GM06990 (cell line): ENCODE data around the gene RNF103.

Experiments used
- DNase-seq: peaks from one replicate; pipeline ENCODE4 v3.0.0-alpha.2; 2011; ENCODE audit not compliant: insufficient read length; ENCODE audit errors: extremely low read depth
- H3K27me3 ChIP-seq: replicated peaks from 2 replicates; pipeline ENCODE4 v1.6.0; 2011; ENCODE audit warnings: low read length; ENCODE audit not compliant: control insufficient read depth, insufficient read depth
- H3K36me3 ChIP-seq: 2 replicates; pipeline ENCODE4 v1.5.1; 2011; ENCODE audit warnings: low read length; ENCODE audit not compliant: control insufficient read depth, insufficient read depth
- H3K4me3 ChIP-seq: replicated peaks from 2 replicates; pipeline ENCODE4 v1.5.1; 2011; ENCODE audit warnings: low read depth, mild to moderate bottlenecking, control low read depth, low read length
- TF ChIP-seq, protein P1 (sequence below): IDR thresholded peaks from 2 replicates; pipeline ENCODE4 v1.5.1; 2011; ENCODE audit warnings: low read length, control low read depth, mild to moderate bottlenecking, inconsistent platforms; ENCODE audit not compliant: insufficient read depth, poor library complexity, severe bottlenecking

RNF103 gene

DNA sequence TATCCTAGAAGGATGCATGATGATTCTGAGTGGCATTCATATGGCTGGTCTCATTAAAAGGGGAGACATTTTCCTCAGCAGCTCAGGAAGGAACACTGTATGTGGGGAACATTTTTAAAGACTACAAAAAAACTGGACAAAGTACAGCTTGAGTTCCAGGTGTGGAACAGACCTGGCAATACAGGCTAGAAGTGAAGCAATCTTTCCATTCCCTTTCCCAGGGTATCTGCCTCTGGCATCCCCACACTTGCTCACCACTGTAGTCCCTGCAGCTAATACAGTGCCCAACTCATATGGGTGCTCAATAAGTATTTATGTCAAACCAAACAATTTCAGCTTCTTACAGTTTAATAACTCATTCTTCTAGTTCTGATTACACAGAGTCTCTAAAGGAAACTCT is 8.1 kb downstream of the RNF103 start:
- Histone ChIP-seq H3K27me3 (no peaks in the 10 kb centered on the region), H3K4me3 (no peak overlapping the region), H3K36me3 (peaks cover 1% of the 10 kb centered on the region)
- TF ChIP-seq, protein P1, sequence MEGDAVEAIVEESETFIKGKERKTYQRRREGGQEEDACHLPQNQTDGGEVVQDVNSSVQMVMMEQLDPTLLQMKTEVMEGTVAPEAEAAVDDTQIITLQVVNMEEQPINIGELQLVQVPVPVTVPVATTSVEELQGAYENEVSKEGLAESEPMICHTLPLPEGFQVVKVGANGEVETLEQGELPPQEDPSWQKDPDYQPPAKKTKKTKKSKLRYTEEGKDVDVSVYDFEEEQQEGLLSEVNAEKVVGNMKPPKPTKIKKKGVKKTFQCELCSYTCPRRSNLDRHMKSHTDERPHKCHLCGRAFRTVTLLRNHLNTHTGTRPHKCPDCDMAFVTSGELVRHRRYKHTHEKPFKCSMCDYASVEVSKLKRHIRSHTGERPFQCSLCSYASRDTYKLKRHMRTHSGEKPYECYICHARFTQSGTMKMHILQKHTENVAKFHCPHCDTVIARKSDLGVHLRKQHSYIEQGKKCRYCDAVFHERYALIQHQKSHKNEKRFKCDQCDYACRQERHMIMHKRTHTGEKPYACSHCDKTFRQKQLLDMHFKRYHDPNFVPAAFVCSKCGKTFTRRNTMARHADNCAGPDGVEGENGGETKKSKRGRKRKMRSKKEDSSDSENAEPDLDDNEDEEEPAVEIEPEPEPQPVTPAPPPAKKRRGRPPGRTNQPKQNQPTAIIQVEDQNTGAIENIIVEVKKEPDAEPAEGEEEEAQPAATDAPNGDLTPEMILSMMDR: no peak
- DNase-seq: no peak

DNA sequence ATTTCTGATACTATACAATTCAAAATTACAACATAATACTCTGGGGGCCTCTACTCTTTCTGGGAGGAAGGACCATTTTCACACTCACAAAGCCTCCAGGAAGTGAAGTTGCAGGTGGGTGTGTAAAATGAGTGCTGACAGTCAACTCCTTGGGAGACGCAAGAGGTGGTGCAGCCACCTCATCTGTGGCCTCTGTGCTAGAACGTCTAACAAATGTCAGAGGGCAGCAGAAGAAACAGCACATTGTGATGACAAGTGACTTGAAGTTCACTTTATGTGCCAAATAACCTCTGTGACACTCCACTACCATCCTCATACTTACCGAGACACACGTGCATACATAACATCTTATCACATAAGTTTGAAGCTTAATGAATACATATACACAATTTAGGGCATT is 10.2 kb downstream of the RNF103 start:
- TF ChIP-seq, protein P1: no peak
- Histone ChIP-seq H3K36me3 (peaks cover 9% of the 10 kb centered on the region), H3K4me3 (no peak overlapping the region), H3K27me3 (no peaks in the 10 kb centered on the region)
- DNase-seq: no peak

DNA sequence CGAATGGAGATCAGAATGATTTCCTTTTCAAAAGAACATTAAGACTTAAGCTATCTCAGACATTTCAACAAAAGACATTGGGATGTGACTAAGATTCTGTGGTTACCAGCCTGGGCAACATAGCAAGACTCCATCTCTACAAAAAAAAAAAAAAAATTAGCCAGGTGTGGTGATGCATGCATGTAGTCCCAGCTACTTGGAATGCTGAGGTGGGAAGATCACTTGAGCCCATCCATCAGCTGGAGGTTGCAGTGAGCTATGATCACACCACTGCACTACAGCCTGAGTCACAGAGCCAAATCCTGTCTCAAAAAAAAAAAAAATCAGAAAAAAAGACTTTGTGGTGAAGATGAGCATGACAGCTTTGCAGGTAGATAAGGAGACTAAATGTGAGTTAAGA is 12.8 kb downstream of the RNF103 start:
- Histone ChIP-seq H3K27me3 (no peaks in the 10 kb centered on the region), H3K4me3 (no peak overlapping the region), H3K36me3 (peaks cover 9% of the 10 kb centered on the region)
- no peak for DNase-seq
- TF ChIP-seq, protein P1: no peak

DNA sequence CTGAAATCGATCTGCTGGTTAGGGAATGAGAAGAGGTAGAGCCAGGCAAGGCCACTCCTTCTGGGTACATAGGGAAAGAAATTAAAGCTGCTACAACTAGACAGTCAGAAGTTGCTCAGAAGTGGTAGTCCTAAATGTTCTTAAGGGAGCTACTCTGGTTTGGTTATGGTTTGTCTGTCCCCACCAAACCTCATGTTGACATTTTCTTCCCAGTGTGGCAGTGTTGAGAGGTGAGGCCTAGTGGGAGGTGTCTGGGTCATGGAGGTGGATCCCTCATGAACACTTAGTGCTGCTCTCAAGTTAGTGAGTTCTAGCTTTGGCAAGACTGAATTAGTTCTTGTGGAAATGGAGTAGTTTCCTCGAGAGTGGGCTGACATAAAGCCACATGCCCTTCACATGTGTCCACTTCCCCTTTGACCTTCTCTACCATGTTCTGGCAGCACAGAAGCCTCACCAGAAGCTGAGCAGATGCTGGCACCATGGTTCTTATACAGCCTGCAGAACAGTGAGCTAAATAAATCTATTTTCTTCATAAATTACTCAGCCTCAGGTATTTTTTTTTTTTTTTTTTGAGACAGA is 14.7 kb downstream of the RNF103 start:
- Histone ChIP-seq H3K4me3 (no peak overlapping the region), H3K27me3 (no peaks in the 10 kb centered on the region), H3K36me3 (peaks cover 10% of the 10 kb centered on the region)
- no peak for DNase-seq
- TF ChIP-seq, protein P1: no peak

DNA sequence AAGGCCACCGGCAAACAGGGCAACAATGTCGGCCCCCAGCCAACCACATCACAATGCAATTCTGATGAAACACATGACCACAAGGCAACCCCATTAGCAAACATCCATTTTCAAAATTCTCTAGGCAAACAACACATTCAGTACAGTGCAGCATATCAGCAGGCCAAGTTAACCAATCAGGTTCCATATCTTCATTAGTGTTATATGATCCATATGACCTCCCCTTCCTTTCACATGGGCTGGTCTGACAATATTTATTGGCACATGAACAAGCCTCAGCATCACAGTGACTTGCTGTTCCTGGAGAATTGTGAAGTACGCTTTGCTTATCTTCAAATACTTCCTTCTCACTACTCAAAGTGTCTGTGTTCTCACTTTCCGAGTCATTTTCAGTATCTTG is 19.8 kb downstream of the RNF103 start:
- Histone ChIP-seq H3K36me3 (peaks cover 6% of the 10 kb centered on the region), H3K27me3 (no peaks in the 10 kb centered on the region), H3K4me3 (no peak overlapping the region)
- TF ChIP-seq, protein P1: no peak
- DNase-seq: no peak

DNA sequence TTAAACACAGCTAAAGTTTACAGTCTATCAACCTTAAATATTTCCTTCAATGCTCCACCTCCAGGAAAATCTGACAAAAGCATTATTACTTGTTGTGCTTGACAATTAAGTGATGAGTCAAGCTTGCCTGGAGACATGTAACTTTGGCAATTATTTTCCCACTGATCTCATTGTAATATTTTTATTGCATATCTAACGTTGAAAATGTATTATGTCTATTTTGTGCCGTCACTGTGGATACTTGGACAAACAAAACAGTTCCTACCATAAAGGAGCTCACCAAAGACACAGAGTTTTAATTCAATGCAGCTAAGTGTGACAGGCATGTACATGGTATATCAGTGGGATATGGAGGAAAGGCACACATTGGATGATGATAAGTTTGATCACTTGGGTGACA is 24.7 kb downstream of the RNF103 start:
- DNase-seq: no peak
- Histone ChIP-seq H3K27me3 (no peaks in the 10 kb centered on the region), H3K4me3 (no peak overlapping the region), H3K36me3 (peaks cover 2% of the 10 kb centered on the region; the same call in 1 of the 2 replicates)
- TF ChIP-seq, protein P1: no peak
